Peyer's patch (tissue), 4 donors: Measurements from ENCODE around the gene YIPF5. TPM values are rescaled to one million over a fixed set of nuclear protein-coding genes. Genes with fewer than 3 reads are reported as not detected.

Experiments used
- small RNA-seq, 2 donors: library from RNA; depleted of rRNA; stranded (forward); fragments of <200 nt; gene quantifications; one replicate each; pipeline ENCODE3, GENCODE V24; 2016
- total RNA-seq, 4 donors: library from RNA; depleted of rRNA; stranded (reverse); fragments of >200 nt; gene quantifications; one replicate each; pipeline ENCODE4 v1.1.0, GENCODE V29; 2016

YIPF5 gene
- total RNA-seq, 4 donors from 2014 or later: 22.3 to 47.6 (median 34.9) TPM

Small RNAs within 50 kb of the gene (small RNA-seq; reads per million reads assigned to genes)
- 0 reads per million in 2 donors for gene RN7SL87P

Other genes starting within 250 kb of the YIPF5 start
- 1 to 10 TPM in 1 of 4 donors, under 1 TPM in 3; under 0.01 to 1.7 (median 0.18) TPM for gene KCTD16, start 214 bp upstream of the YIPF5 start, total RNA-seq